ENCODE results near the gene PBX1.
A peak's percentile ranks its signal among the peaks of the same experiment; 100 is the strongest.

PBX1 gene

GRCh38 chr1:164876398-164877116 is 317.6 kb downstream of the PBX1 start:
- DNase-seq (ENCODE audit: insufficient read length, low spot score) (no peak), FAIRE-seq (no peak)
- TF ChIP-seq CTCF (IDR thresholded peaks at IDR 0.05; ENCODE audit: insufficient read depth, missing control alignments), result no peak

- DNase-seq (ENCODE audit: insufficient read length, low spot score), result no peak
- peak; percentile 82 for FAIRE-seq
- no peak for TF ChIP-seq CTCF (IDR thresholded peaks at IDR 0.05; ENCODE audit: insufficient read depth, missing control alignments)
Observed at GRCh38 chr1:164880199-164880598, 321.2 kb downstream of the PBX1 start.

GRCh38 chr1:164880644-164881043 is 321.7 kb downstream of the PBX1 start:
- TF ChIP-seq CTCF (IDR thresholded peaks at IDR 0.05; ENCODE audit: insufficient read depth, missing control alignments), result no peak
- DNase-seq (ENCODE audit: insufficient read length, low spot score), result no peak
- FAIRE-seq, result no peak

GRCh38 chr1:164885311-164885710 is 326.3 kb downstream of the PBX1 start:
- DNase-seq (ENCODE audit: insufficient read length, low spot score) (no peak), FAIRE-seq (peak; percentile 76)
- no peak for TF ChIP-seq CTCF (IDR thresholded peaks at IDR 0.05; ENCODE audit: insufficient read depth, missing control alignments)

GRCh38 chr1:164886101-164886500 is 327.1 kb downstream of the PBX1 start:
- DNase-seq (ENCODE audit: insufficient read length, low spot score), result no peak
- no peak for TF ChIP-seq CTCF (IDR thresholded peaks at IDR 0.05; ENCODE audit: insufficient read depth, missing control alignments)

GRCh38 chr1:164891615-164892014 is 332.6 kb downstream of the PBX1 start:
- TF ChIP-seq CTCF (IDR thresholded peaks at IDR 0.05; ENCODE audit: insufficient read depth, missing control alignments), result no peak
- no peak for DNase-seq (ENCODE audit: insufficient read length, low spot score)

More at GRCh38 chr1:164886101-164886500, 327.1 kb downstream of the PBX1 start:
- FAIRE-seq, result peak; percentile 99

More at GRCh38 chr1:164891615-164892014, 332.6 kb downstream of the PBX1 start:
- FAIRE-seq, result no peak
